Measurements from ENCODE around the gene SLPI. TPM values are rescaled to one million over a fixed set of nuclear protein-coding genes. Genes with fewer than 3 reads are reported as not detected.

SLPI gene
- total RNA-seq, 4 donors from 2014 or later, result 3.0 to 52.4 (median 39.6) TPM

DNA sequence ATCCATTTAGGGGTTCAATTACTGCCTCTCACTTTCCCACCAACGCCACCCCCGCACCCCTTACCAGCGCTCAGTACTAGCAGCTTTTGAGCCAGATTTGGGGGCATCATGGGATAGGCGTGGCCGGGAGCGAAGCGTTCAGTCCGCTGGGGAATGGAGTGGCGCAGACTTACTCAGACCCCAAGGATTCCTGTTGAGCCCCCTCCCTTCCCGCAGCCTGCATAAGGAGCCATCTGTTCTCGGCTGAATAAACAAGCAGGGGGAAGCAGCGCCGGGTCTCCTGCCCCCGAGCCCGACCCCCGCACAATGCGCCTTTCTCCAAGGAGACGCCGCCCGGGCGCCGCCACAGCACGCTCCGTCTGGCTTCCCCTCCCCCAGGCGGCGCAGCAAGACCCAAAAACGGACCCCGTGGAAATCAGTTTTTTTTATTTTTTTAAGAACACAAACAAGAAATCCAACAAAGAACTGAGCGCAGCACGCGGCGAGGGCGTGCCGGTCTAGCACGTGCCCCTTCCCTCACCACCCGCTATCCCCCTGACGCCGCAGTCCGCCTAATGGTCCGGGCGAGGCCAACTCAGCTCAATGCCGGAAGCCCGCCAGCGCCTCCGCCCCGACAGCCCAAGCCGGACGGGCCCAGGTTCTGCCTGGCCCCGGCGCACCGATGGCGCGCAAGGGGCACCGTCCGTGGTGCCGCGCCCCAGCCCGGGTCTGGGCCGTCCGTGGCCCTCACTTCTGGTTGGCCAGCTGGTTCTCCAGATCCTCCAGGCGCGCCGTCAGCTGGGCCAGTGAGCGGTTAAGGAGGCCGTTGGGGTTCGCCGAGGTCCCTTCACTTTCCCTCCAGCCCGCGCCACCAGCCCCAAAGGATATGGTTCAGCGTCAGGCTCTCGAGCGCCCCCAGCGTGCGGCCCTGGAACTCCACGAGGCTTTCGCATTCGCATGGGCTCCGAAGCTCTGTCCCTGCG is 39.0 kb upstream of the SLPI start:
- Histone ChIP-seq H3K4me3 (replicated peaks in 1 of 3) (peak overlapping the region; percentile 5 to 46 (median 15)), H3K27ac (no peak overlapping the region), H3K27me3 (no peaks in the 10 kb centered on the region), H3K36me3 (no peaks in the 10 kb centered on the region), H3K4me1 (peaks cover 7 to 9% of the 10 kb centered on the region in 2 donors), H3K9me3 (no peaks in the 10 kb centered on the region)
- peak; percentile 74 to 85 for DNase-seq
- TF ChIP-seq, protein P1, sequence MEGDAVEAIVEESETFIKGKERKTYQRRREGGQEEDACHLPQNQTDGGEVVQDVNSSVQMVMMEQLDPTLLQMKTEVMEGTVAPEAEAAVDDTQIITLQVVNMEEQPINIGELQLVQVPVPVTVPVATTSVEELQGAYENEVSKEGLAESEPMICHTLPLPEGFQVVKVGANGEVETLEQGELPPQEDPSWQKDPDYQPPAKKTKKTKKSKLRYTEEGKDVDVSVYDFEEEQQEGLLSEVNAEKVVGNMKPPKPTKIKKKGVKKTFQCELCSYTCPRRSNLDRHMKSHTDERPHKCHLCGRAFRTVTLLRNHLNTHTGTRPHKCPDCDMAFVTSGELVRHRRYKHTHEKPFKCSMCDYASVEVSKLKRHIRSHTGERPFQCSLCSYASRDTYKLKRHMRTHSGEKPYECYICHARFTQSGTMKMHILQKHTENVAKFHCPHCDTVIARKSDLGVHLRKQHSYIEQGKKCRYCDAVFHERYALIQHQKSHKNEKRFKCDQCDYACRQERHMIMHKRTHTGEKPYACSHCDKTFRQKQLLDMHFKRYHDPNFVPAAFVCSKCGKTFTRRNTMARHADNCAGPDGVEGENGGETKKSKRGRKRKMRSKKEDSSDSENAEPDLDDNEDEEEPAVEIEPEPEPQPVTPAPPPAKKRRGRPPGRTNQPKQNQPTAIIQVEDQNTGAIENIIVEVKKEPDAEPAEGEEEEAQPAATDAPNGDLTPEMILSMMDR (IDR thresholded peaks at IDR 0.05), result peak; percentile 69 to 99 (median 85)
- no peak for TF ChIP-seq POLR2A (IDR thresholded peaks at IDR 0.05)
- 3 to 5% methylated on average over 43 to 62 of the region's 79 CpGs for WGBS, 2 donors
- intact Hi-C loops (cut with DNase I), result no loop called here

DNA sequence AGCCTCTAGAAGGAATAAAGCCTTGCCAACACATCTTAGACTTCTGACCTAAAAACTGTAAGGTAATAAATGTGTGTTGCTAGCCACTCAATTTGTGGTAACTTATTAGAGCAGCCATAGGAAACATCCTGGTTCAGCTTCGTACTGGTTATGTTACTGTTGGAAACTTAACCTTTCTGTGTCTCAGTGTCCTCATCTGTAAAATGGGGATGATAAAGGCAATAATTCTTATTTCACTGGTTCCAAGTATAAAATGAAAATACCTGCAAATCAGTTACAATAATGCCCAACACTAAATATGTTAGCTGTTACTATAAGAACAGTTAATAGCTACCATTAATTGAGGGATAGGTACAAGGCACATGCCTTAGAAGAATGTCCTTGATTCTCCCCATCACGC is 38.0 kb upstream of the SLPI start:
- peaks cover 7 to 9% of the 10 kb centered on the region in 2 donors for H3K4me1 ChIP-seq
- H3K9me3 ChIP-seq, result no peaks in the 10 kb centered on the region
- intact Hi-C loops (cut with DNase I), result no loop called here
- no peak for DNase-seq
- H3K4me3 ChIP-seq (replicated peaks in 1 of 3), result no peak overlapping the region
- WGBS, 2 donors, result 86 to 94% methylated on average over 2 of the region's 2 CpGs
- no peaks in the 10 kb centered on the region for H3K36me3 ChIP-seq
- H3K27ac ChIP-seq, result no peak overlapping the region
- H3K27me3 ChIP-seq, result no peaks in the 10 kb centered on the region
- TF ChIP-seq, protein P1 (IDR thresholded peaks at IDR 0.05), result no peak
- no peak for TF ChIP-seq POLR2A (IDR thresholded peaks at IDR 0.05)

DNA sequence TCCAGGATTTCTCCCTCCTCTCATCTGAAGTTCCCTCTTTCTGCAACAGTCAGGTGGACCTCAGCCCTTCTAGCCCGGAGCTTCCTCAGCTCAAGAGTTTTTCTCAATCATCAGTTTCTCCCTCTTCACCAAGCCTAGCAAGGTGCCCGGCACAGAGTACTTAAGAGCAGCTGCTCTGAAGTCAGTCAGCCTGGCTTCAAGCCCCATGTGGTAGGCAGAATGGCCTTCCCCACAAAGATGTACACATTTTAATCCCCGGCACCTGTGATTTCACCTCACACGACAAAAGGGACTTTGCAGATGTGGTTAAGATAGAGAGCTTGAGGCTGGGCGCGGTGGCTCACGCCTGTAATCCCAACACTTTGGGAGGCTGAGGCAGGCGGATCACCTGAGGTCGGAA is 37.2 kb upstream of the SLPI start:
- peaks cover 7 to 9% of the 10 kb centered on the region in 2 donors for H3K4me1 ChIP-seq
- H3K4me3 ChIP-seq (replicated peaks in 1 of 3), result no peak overlapping the region
- no peak for DNase-seq
- no peaks in the 10 kb centered on the region for H3K36me3 ChIP-seq
- H3K27ac ChIP-seq, result no peak overlapping the region
- no peaks in the 10 kb centered on the region for H3K9me3 ChIP-seq
- WGBS, 2 donors, result 74 to 79% methylated on average over 9 of the region's 9 CpGs
- no peaks in the 10 kb centered on the region for H3K27me3 ChIP-seq
- no peak for TF ChIP-seq POLR2A (IDR thresholded peaks at IDR 0.05)
- TF ChIP-seq, protein P1 (IDR thresholded peaks at IDR 0.05), result no peak
- intact Hi-C loops (cut with DNase I), result no loop called here

DNA sequence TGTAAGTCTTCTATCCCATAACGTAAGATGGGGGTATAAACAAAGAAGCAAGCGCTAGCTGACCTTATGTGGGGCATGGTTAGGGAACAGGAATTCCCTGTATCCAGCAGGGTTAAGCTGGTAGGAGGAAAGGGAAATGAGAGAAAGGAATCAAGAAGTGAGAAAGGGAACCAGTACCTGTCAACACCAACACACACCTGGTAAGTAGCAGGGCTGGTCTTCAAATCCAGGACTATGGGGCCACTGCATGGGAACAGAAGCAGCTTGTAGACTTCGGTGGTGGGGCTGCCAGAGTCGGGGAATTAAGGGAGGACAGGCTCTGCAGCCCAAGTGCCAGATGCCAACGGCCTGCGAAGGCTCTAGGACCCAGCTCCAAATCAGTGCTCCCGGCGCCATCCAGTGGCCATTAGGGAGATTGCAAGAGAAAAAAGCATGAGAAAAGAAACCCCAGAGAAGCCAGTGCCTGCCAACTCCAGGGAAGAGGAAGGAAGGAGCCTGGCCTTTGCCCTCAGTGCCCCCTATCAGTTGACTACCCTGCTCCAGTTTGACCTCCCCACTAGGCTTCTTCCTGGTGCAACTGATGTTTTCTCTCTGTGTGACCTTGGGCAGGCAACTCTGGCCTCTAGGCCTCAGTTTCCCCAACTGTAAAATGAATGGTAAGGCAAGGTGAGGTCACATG is 36.5 kb upstream of the SLPI start:
- DNase-seq, result peak; percentile 81 to 86
- TF ChIP-seq, protein P1 (IDR thresholded peaks at IDR 0.05), result peak; percentile 48 to 91 (median 80)
- no peak for TF ChIP-seq POLR2A (IDR thresholded peaks at IDR 0.05)
- H3K27ac ChIP-seq, result no peak overlapping the region
- WGBS, 2 donors, result 21 to 22% methylated on average over 7 to 8 of the region's 8 CpGs
- intact Hi-C loops (cut with DNase I), result no loop called here
- H3K4me3 ChIP-seq (replicated peaks in 1 of 3), result no peak overlapping the region
- H3K9me3 ChIP-seq, result no peaks in the 10 kb centered on the region
- peaks cover 7 to 9% of the 10 kb centered on the region in 2 donors for H3K4me1 ChIP-seq
- no peaks in the 10 kb centered on the region for H3K36me3 ChIP-seq
- H3K27me3 ChIP-seq, result no peaks in the 10 kb centered on the region
